ENCODE data around the gene FLNB. TPM values are rescaled to one million over a fixed set of nuclear protein-coding genes. Genes with fewer than 3 reads are reported as not detected.
A peak's percentile ranks its signal among the peaks of the same experiment; 100 is the strongest.

FLNB gene
- total RNA-seq, 2 experiments from 2014 or later = 26.3 to 28.4 TPM

- DNase-seq (no peak), ATAC-seq (no peak)
- intact Hi-C loops (cut with micrococcal nuclease) = no loop called here
- H3K4me1 Mint-ChIP-seq (ENCODE audit: low read depth) = no peaks in the 10 kb centered on the region
- no peaks in the 10 kb centered on the region for H3K9me3 Mint-ChIP-seq
- peak overlapping the region; percentile 38 for H3K27ac Mint-ChIP-seq
- ChIA-PET POLR2A (interaction anchor here (0.7 kb wide), 1 partner anchor 24 kb away, joined by 3 read pairs; no protein-coding TSS in a partner anchor), CTCF (no interaction called here)
- H3K27me3 Mint-ChIP-seq = no peaks in the 10 kb centered on the region
- TF ChIP-seq, protein P1, sequence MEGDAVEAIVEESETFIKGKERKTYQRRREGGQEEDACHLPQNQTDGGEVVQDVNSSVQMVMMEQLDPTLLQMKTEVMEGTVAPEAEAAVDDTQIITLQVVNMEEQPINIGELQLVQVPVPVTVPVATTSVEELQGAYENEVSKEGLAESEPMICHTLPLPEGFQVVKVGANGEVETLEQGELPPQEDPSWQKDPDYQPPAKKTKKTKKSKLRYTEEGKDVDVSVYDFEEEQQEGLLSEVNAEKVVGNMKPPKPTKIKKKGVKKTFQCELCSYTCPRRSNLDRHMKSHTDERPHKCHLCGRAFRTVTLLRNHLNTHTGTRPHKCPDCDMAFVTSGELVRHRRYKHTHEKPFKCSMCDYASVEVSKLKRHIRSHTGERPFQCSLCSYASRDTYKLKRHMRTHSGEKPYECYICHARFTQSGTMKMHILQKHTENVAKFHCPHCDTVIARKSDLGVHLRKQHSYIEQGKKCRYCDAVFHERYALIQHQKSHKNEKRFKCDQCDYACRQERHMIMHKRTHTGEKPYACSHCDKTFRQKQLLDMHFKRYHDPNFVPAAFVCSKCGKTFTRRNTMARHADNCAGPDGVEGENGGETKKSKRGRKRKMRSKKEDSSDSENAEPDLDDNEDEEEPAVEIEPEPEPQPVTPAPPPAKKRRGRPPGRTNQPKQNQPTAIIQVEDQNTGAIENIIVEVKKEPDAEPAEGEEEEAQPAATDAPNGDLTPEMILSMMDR (IDR thresholded peaks at IDR 0.05) = no peak
- peaks cover 3% of the 10 kb centered on the region for H3K36me3 Mint-ChIP-seq (ENCODE audit: low read depth)
- H3K4me3 Mint-ChIP-seq = no peak overlapping the region
Observed at GRCh38 chr3:58143417-58144055, 135.3 kb downstream of the FLNB start.

- POLR2A ChIA-PET = no interaction called here
- CTCF ChIA-PET = no interaction called here
- H3K4me1 Mint-ChIP-seq (ENCODE audit: low read depth) = no peaks in the 10 kb centered on the region
- DNase-seq (no peak), ATAC-seq (no peak)
- intact Hi-C loops (cut with micrococcal nuclease) = no loop called here
- H3K9me3 Mint-ChIP-seq = no peaks in the 10 kb centered on the region
- TF ChIP-seq, protein P1 (IDR thresholded peaks at IDR 0.05) = no peak
- H3K4me3 Mint-ChIP-seq = no peak overlapping the region
- peaks cover 10% of the 10 kb centered on the region for H3K36me3 Mint-ChIP-seq (ENCODE audit: low read depth)
- no peak overlapping the region for H3K27ac Mint-ChIP-seq
- no peaks in the 10 kb centered on the region for H3K27me3 Mint-ChIP-seq
Observed at GRCh38 chr3:58144478-58145325, 136.5 kb downstream of the FLNB start.

DNA sequence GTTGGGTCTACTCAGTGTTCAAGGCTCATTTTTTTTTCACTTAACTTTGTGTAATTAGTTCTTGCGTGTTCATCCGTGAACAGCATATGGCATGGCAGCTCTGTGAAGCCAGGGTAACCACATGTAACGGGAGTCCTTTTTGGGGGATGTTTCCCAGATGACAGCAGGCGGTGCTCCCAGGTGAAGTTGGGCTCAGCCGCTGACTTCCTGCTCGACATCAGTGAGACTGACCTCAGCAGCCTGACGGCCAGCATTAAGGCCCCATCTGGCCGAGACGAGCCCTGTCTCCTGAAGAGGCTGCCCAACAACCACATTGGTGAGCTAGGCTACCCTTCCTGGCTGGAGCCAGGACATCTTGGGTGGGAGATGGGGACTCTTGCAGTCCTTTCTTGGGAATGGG, 139.8 kb downstream of the FLNB start:
- DNase-seq = no peak
- no peaks in the 10 kb centered on the region for H3K9me3 Mint-ChIP-seq
- TF ChIP-seq, protein P1 (IDR thresholded peaks at IDR 0.05) = no peak
- H3K4me3 Mint-ChIP-seq = no peak overlapping the region
- no peaks in the 10 kb centered on the region for H3K27me3 Mint-ChIP-seq
- ChIA-PET CTCF (no interaction called here), POLR2A (no interaction called here)
- H3K36me3 Mint-ChIP-seq (ENCODE audit: low read depth) = peaks cover 8% of the 10 kb centered on the region
- H3K4me1 Mint-ChIP-seq (ENCODE audit: low read depth) = no peaks in the 10 kb centered on the region
- H3K27ac Mint-ChIP-seq = no peak overlapping the region
- intact Hi-C loops (cut with micrococcal nuclease) = no loop called here
- no peak for ATAC-seq

- Mint-ChIP-seq H3K27ac (no peak overlapping the region), H3K4me3 (no peak overlapping the region), H3K4me1 (ENCODE audit: low read depth) (no peaks in the 10 kb centered on the region), H3K36me3 (ENCODE audit: low read depth) (peaks cover 12% of the 10 kb centered on the region), H3K9me3 (no peaks in the 10 kb centered on the region), H3K27me3 (no peaks in the 10 kb centered on the region)
- TF ChIP-seq, protein P1 (IDR thresholded peaks at IDR 0.05) = no peak
- CTCF ChIA-PET = no interaction called here
- intact Hi-C loops (cut with micrococcal nuclease) = no loop called here
- no peak for DNase-seq
- ATAC-seq = no peak
- POLR2A ChIA-PET = no interaction called here
Observed at GRCh38 chr3:58150130-58150809, 142.0 kb downstream of the FLNB start.

GRCh38 chr3:58150810-58151199, 142.6 kb downstream of the FLNB start:
- no peaks in the 10 kb centered on the region for H3K9me3 Mint-ChIP-seq
- H3K27me3 Mint-ChIP-seq = no peaks in the 10 kb centered on the region
- POLR2A ChIA-PET = no interaction called here
- no peak for DNase-seq
- H3K36me3 Mint-ChIP-seq (ENCODE audit: low read depth) = peaks cover 12% of the 10 kb centered on the region
- CTCF ChIA-PET = no interaction called here
- intact Hi-C loops (cut with micrococcal nuclease) = no loop called here
- no peak for ATAC-seq
- no peak overlapping the region for H3K4me3 Mint-ChIP-seq
- TF ChIP-seq, protein P1 (IDR thresholded peaks at IDR 0.05) = no peak
- H3K27ac Mint-ChIP-seq = no peak overlapping the region
- no peaks in the 10 kb centered on the region for H3K4me1 Mint-ChIP-seq (ENCODE audit: low read depth)
